Activated naive CD4-positive, alpha-beta T cell treated with anti-CD3 and anti-CD28 coated beads, Interleukin-2, amount 50 U/mL, for 24 hours (primary cell): Measurements from ENCODE around the gene GABRB2.
"Not testable (repeated sequence)": the region's sequence is repeated elsewhere in the genome, so short reads cannot be mapped to it uniquely, and the experiment has no call there.

ENCODE experiments used
- H3K27ac Mint-ChIP-seq: one replicate; pipeline ENCODE4 v1.8.0; 2021; ENCODE audit warnings: mild to moderate bottlenecking, mixed read lengths
- H3K27me3 Mint-ChIP-seq: one replicate; pipeline ENCODE4 v1.8.0; 2021; ENCODE audit warnings: mixed read lengths
- H3K36me3 Mint-ChIP-seq: one replicate; pipeline ENCODE4 v1.8.0; 2021; ENCODE audit warnings: mixed read lengths
- H3K4me1 Mint-ChIP-seq: one replicate; pipeline ENCODE4 v1.8.0; 2021; ENCODE audit warnings: mixed read lengths
- H3K4me3 Mint-ChIP-seq: one replicate; pipeline ENCODE4 v1.8.0; 2021; ENCODE audit warnings: mild to moderate bottlenecking, mixed read lengths
- H3K9me3 Mint-ChIP-seq: one replicate; pipeline ENCODE4 v1.8.0; 2021; ENCODE audit warnings: mixed read lengths

GABRB2 gene

DNA sequence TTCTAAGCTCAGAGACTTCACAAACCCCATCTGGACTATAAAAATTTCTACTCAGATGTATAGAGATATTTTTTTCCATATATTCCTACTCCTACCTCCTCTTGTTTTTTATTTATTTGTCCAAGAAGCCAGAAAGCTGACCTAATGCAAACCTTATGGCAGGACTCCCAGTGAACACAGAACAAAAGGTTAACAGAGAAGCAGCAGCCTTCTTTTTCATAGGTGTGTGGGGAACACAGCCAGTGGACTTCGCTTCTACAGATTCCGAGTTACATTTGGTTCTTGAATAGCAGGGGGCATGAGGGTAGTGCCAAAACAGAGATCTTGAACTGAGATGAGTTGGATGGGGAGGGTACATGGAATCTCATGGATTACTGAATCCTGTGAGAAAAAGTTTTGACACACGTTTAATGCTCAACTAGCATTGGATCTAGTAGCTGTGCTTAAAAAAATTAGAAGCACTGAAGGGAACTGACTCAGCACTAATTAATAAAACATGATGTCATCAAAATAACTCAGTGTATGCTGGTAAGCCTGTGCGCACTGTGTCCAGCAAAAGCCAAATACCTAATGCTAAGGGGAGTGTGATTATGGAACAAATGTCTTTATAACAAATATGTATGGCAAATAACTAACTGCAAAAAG lies 240.1 kb downstream of the GABRB2 start:
- Mint-ChIP-seq H3K27ac (no peak overlapping the region), H3K4me1 (no peaks in the 10 kb centered on the region), H3K9me3 (no peaks in the 10 kb centered on the region), H3K4me3 (no peak overlapping the region), H3K36me3 (no peaks in the 10 kb centered on the region), H3K27me3 (no peaks in the 10 kb centered on the region)

DNA sequence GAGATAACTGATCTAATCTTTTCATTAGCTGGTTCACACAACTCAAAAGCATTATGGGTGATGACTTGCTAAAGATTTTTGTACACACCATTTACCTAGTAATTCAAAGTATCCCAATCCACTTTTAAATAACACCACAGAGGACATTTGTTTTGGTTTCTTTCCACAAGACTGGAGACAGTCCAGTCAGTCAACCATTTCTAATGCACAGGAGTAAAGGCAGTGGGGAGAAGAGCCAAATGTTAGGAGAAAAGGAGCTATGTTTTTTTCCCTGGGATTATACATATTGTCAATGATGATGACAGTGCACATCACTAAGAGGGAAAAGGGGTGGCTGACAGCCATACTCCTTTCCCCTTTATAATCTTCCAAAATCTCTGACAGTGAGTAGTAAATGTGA lies 240.9 kb downstream of the GABRB2 start:
- Mint-ChIP-seq H3K4me3 (no peak overlapping the region), H3K4me1 (no peaks in the 10 kb centered on the region), H3K9me3 (no peaks in the 10 kb centered on the region), H3K27ac (no peak overlapping the region), H3K36me3 (no peaks in the 10 kb centered on the region), H3K27me3 (no peaks in the 10 kb centered on the region)

DNA sequence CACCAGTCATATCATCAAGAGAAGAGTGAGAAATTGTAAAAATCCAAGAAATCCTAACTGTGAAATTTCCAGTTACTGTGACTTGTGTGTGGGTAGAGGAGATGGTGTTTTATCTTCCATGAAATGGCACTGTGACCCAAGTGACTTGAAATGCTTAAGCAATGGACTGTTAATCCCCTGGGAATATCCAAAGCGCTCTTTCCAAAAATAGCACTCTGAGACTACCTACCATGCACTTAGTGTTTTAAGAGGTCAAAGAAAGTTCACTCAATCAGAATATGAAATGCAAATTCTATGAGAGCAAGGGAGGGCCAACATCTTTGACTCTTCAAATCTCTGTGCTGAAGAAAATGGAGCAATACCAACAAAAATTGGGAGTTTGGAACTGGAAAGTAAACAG lies 244.0 kb downstream of the GABRB2 start:
- Mint-ChIP-seq H3K4me3 (no peak overlapping the region), H3K27me3 (no peaks in the 10 kb centered on the region), H3K27ac (no peak overlapping the region), H3K4me1 (no peaks in the 10 kb centered on the region), H3K9me3 (peaks cover 5% of the 10 kb centered on the region), H3K36me3 (no peaks in the 10 kb centered on the region)

DNA sequence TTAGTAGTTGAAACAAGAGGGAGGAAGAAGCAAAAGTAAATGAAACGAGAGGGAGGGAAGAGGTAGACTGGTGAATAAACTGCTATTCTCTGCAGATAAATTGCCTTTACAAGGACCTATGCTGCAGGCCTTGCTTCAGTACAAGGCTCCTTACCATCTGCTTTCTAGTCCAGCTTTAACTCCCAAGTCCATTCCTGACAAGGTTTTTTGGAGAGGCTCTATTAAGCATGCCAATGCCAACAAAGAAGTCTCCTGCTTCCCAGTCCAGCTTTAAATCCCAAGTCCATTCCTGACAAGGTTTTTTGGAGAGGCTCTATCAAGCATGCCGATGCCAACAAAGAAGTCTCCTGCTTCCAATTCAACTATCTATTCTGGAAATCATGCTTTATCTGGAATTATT lies 244.9 kb downstream of the GABRB2 start:
- Mint-ChIP-seq H3K4me1 (no peaks in the 10 kb centered on the region), H3K36me3 (no peaks in the 10 kb centered on the region), H3K27me3 (no peaks in the 10 kb centered on the region), H3K9me3 (peaks cover 5% of the 10 kb centered on the region), H3K4me3 (no peak overlapping the region), H3K27ac (no peak overlapping the region)

DNA sequence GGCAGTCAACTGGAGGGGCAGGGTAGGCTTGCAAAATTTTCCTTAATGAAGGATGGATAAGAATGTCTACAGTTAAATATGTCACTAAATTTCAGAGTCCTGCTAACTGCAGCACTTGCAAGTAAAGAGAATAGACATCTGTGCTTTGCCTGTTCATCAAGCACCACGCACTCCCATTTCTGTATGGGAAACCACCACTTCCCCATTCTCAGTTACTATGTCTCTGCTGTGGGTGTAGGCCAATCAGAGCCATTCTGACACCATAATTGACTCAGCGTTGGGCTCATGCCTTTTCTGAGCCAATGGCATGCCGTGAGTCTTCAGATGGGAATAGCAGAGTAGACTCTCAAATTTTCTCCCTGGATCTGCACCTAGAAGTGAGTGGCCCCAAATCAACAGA lies 247.5 kb downstream of the GABRB2 start:
- no peaks in the 10 kb centered on the region for H3K4me1 Mint-ChIP-seq
- no peaks in the 10 kb centered on the region for H3K36me3 Mint-ChIP-seq
- no peaks in the 10 kb centered on the region for H3K27me3 Mint-ChIP-seq
- H3K27ac Mint-ChIP-seq: no peak overlapping the region
- H3K4me3 Mint-ChIP-seq: no peak overlapping the region
- peaks cover 5% of the 10 kb centered on the region for H3K9me3 Mint-ChIP-seq

DNA sequence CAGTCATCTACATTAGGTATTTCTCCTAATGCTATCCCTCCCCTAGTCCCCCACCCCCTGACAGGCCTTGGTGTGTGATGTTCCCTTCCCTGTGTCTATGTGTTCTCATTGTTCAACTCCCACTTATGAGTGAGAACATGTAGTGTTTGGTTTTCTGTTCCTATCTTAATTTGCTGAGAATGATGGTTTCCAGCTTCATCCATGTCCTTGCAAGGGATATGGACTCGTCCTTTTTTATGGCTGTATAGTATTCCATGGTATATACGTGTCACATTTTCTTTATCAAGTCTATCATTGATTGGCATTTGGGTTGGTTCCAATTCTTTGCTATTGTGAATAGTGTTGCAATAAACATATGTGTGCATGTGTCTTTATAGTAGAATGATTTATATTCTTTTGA lies 249.1 kb downstream of the GABRB2 start:
- not testable (repeated sequence) for H3K27me3 Mint-ChIP-seq, H3K36me3 Mint-ChIP-seq, H3K27ac Mint-ChIP-seq, H3K4me1 Mint-ChIP-seq, H3K9me3 Mint-ChIP-seq, H3K4me3 Mint-ChIP-seq

DNA sequence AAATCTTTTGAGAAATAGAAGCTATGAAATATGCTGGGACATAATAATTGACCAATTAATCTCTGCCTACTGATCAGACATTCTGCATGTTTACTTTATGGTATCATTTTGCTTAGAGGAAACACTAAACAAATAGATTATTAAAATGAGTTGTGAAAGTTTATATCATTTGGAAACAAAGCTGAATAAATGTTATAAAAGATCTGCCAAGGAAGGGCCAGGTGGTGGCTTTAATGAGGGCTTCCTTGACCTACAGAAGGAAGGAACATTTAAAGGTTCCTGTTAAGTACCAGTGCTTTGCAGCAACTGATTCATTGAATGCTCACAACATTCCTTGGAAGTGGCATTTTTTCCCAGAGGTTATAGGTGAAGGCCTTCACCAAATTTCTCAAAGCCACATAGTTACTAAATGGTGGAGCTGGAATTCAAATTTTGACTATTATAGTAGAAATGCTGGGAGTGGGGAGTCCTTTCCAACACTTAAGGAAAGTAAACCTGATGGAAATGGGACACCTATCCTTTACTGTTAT lies 250.7 kb downstream of the GABRB2 start:
- Mint-ChIP-seq H3K4me1 (no peaks in the 10 kb centered on the region), H3K4me3 (no peak overlapping the region), H3K27ac (no peak overlapping the region), H3K27me3 (no peaks in the 10 kb centered on the region), H3K36me3 (no peaks in the 10 kb centered on the region), H3K9me3 (peaks cover 5% of the 10 kb centered on the region)

DNA sequence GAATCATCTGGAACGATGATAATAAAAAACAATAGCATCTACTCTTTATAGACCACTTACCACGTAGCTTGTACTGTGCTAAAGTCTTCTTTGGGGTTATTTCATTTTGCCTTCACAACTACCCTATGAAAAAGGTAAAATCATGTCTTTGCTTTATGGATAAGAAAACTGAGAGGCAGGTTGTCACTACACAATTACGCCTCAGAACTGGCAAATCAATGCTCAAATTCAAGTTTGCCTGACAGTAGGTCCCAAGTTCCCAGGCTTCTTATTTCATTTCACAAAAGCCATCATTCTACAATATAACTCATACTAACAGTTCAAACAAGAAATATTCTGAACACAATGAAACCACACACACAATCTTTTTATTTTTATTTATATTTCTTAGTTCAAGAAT lies 258.5 kb downstream of the GABRB2 start:
- no peaks in the 10 kb centered on the region for H3K4me1 Mint-ChIP-seq
- H3K27ac Mint-ChIP-seq: no peak overlapping the region
- H3K9me3 Mint-ChIP-seq: no peaks in the 10 kb centered on the region
- no peak overlapping the region for H3K4me3 Mint-ChIP-seq
- H3K36me3 Mint-ChIP-seq: no peaks in the 10 kb centered on the region
- H3K27me3 Mint-ChIP-seq: no peaks in the 10 kb centered on the region

DNA sequence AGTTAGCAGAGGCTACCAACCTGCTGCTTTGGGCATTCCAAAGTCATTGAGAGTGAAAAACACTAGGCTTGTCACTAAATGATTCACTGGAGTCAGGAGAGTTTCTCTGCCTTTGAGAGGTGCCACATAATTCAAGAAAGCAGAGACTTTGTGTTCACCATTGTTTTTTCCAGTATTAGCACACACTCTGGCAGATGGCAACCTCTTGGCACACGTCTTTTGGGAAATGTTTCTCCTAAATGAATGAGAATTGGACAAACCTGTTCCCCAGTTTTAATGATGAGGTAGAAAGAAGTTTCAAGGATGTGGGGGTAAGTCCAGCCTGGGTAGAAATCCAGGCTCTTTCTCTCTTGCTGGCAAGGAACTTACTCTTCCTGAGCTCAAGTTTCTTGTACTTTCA lies 259.1 kb downstream of the GABRB2 start:
- H3K27ac Mint-ChIP-seq: no peak overlapping the region
- H3K4me1 Mint-ChIP-seq: no peaks in the 10 kb centered on the region
- no peaks in the 10 kb centered on the region for H3K27me3 Mint-ChIP-seq
- no peaks in the 10 kb centered on the region for H3K36me3 Mint-ChIP-seq
- H3K4me3 Mint-ChIP-seq: no peak overlapping the region
- no peaks in the 10 kb centered on the region for H3K9me3 Mint-ChIP-seq

DNA sequence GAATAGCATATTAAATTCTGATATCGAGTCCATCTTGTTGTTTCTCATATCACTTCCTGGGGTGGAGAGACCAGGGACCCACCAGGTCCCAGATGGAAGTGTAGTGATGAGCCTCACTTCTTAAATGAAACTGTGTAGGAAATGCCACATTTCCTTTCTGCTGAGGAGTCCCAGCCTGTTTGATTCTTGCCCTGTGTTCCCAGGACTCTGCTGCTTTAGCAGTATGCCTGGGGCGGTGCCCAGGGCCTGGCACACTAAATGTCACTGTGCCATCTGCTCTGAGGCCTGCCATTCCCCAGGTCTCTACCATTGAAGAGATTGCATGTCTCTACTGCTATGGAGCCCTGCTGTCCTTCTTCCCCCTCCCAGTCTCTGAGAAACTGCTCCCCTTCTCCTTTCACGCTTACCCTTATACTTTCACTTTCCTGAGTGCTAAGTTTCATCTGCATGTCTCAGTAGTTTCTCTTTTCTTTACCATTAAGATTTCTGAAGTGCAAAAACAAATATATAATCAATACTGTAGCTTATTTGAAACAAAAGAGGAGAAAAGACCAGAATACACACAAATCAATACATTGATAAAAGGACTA lies 260.4 kb downstream of the GABRB2 start:
- Mint-ChIP-seq H3K4me1 (no peaks in the 10 kb centered on the region), H3K36me3 (no peaks in the 10 kb centered on the region), H3K27ac (no peak overlapping the region), H3K27me3 (no peaks in the 10 kb centered on the region), H3K9me3 (peaks cover under 1% of the 10 kb centered on the region), H3K4me3 (no peak overlapping the region)

DNA sequence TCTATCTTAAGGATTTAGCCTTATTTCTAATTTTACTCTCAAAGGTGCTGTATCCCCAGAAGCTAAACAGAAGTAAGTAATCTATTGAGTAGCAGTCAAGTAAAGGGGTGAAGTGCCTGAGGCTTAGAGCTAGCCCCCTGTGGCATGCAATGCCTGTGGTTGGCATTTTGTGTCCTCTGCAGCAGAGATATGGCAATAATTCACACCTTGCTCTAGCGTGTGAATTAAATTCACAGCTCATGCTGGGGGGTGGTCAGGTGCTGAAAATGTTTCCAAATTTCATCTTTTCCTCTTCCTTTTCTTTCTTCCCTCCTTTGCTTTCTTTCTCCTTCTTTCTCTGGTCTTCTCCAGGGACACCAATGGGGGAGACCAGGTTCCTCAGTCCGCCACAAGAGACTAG lies 262.1 kb downstream of the GABRB2 start:
- Mint-ChIP-seq H3K4me1 (no peaks in the 10 kb centered on the region), H3K27me3 (no peaks in the 10 kb centered on the region), H3K4me3 (no peak overlapping the region), H3K27ac (no peak overlapping the region), H3K36me3 (no peaks in the 10 kb centered on the region), H3K9me3 (peaks cover 6% of the 10 kb centered on the region)

DNA sequence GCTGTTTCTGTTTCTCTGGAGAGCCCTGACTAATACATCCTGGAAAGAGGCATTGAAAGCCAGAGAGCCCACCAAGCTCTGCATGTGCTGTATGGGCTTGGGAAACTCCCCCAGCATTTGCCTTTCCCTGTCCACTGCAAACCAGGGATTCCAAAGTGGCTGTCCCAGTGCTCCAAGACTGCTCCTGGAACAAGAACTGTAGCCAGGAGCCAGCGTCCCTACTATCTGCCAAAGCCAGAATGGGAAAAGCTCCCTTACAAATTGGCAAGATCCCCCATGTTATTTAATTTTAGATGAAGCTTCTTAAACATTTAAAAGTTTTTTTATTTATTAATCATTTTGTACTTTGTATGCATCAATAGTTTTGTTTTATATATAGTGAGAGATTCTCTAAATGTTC lies 263.2 kb downstream of the GABRB2 start:
- H3K27me3 Mint-ChIP-seq: no peaks in the 10 kb centered on the region

DNA sequence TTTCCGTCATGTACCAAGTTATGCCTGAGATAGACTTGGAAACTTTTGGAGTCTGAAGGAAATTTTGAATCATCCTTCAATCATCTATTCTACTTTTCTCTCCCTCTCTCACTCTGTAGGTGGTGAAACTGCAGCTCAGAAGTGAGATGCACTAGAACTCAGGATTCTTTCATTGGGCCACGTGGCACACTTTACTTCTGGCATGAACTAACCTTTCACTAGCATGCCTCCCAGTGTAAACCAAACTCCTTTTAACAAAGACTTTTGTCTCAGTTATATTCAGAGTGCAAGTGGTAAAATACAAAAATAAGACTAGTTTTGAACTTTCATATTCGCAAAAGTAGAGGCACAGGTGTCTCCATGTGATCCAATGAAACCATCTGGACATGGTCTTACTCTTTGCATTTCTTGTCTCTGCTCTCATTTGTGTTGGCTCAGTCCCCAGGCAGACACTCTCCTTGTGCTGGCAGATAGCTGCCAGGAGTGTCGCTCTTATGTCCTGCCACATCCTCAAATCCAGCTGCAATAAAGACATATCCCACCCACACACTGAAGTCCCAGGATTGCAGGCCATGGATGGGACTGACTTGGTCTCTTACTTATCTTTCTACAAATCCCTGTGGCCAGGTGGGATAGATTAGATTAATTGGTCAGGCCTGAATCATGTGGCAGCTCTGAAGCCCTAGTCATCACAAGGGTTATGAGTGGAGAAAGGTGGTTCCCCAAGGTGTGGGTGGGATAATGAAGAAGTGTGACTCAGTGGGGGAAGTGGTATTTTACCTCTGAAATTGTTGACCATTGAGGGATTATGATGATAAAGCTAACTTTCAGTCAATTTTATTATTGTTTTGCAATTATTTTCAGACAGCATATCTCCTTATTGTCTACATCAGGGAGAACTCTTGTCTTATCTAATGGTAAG lies 267.5 kb downstream of the GABRB2 start:
- Mint-ChIP-seq H3K4me1 (no peaks in the 10 kb centered on the region), H3K27ac (no peak overlapping the region), H3K9me3 (peaks cover 15% of the 10 kb centered on the region), H3K27me3 (no peaks in the 10 kb centered on the region), H3K4me3 (no peak overlapping the region), H3K36me3 (no peaks in the 10 kb centered on the region)

More for the DNA sequence above, 263.2 kb downstream of the GABRB2 start:
- Mint-ChIP-seq H3K36me3 (no peaks in the 10 kb centered on the region), H3K4me3 (no peak overlapping the region), H3K27ac (no peak overlapping the region), H3K4me1 (no peaks in the 10 kb centered on the region), H3K9me3 (peaks cover 15% of the 10 kb centered on the region)

DNA sequence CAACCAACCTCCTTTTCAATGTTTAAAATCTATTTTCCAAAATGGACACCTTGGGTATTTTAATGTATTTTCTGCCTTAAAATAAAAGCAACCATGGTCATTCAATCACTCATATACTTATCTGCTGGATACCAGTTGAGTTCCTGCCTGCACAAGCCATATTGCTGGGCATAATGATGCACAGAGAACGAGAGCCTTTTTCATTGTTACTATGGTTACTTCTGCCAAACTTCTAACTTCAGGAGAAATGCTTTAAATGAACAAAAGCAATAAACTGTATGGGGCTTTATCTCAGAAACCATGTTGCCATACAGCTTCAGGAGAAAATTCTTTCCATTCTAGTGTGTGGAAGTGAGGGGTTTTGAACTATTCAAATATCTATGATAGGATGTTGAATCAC lies 269.5 kb downstream of the GABRB2 start:
- Mint-ChIP-seq H3K27me3 (no peaks in the 10 kb centered on the region), H3K27ac (no peak overlapping the region), H3K4me1 (no peaks in the 10 kb centered on the region), H3K36me3 (no peaks in the 10 kb centered on the region), H3K9me3 (peaks cover 20% of the 10 kb centered on the region), H3K4me3 (no peak overlapping the region)

DNA sequence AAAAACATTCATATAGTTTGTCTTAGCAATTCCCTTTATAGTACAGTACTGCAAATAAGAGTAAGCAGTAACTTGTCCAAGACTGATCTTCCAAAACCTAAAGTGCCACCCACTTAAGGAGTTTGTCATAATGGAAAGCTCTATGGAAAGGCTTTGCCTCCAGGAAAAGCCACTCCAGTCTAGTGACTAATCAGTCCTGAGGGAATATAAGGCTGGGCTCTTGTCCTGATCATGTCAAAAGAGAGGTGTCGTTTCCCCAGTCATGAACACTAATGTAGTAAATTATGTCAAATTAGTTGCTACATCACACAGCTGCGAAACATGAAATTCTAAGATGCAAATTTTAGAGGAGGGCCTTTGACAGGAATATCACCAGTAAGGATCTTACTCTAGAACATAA lies 271.6 kb downstream of the GABRB2 start:
- H3K27me3 Mint-ChIP-seq: no peaks in the 10 kb centered on the region
- no peak overlapping the region for H3K27ac Mint-ChIP-seq
- H3K9me3 Mint-ChIP-seq: peaks cover 20% of the 10 kb centered on the region

DNA sequence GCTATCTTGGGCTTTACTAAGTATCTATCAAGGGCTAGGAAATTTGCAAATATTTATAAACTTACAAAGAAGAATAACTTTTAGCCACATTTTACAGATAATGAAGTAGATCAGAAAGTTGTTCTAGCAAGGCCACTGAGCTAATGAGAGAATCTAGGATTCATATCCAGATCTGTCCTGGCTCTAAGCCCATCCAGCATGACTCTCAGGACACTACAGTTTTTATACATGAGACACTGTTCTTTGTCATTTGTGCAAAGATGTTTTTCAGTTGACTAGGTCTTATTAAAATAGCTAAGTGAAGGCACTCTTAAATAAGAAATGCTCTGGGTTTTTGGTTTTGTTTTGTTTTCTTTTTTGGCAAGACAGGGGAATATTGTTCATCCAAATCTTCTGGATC lies 273.1 kb downstream of the GABRB2 start:
- no peak overlapping the region for H3K27ac Mint-ChIP-seq
- H3K9me3 Mint-ChIP-seq: peaks cover 16% of the 10 kb centered on the region

More for the DNA sequence above, 271.6 kb downstream of the GABRB2 start:
- H3K4me1 Mint-ChIP-seq: no peaks in the 10 kb centered on the region
- H3K36me3 Mint-ChIP-seq: no peaks in the 10 kb centered on the region
- H3K4me3 Mint-ChIP-seq: no peak overlapping the region

More for the DNA sequence above, 273.1 kb downstream of the GABRB2 start:
- Mint-ChIP-seq H3K27me3 (no peaks in the 10 kb centered on the region), H3K4me3 (no peak overlapping the region), H3K4me1 (no peaks in the 10 kb centered on the region), H3K36me3 (no peaks in the 10 kb centered on the region)
